GM12801 (cell line): ENCODE measurements around the gene FBXL3.

Experiments used
- TF ChIP-seq, protein P1 (sequence below): IDR thresholded peaks from one replicate; pipeline ENCODE4 v1.5.1; 2011; ENCODE audit warnings: control low read depth; ENCODE audit not compliant: insufficient read length; ENCODE audit errors: extremely low read depth

The FBXL3 gene

GRCh38 chr13:77055158-77055557 is 28.2 kb upstream of the FBXL3 start:
- TF ChIP-seq, protein P1, sequence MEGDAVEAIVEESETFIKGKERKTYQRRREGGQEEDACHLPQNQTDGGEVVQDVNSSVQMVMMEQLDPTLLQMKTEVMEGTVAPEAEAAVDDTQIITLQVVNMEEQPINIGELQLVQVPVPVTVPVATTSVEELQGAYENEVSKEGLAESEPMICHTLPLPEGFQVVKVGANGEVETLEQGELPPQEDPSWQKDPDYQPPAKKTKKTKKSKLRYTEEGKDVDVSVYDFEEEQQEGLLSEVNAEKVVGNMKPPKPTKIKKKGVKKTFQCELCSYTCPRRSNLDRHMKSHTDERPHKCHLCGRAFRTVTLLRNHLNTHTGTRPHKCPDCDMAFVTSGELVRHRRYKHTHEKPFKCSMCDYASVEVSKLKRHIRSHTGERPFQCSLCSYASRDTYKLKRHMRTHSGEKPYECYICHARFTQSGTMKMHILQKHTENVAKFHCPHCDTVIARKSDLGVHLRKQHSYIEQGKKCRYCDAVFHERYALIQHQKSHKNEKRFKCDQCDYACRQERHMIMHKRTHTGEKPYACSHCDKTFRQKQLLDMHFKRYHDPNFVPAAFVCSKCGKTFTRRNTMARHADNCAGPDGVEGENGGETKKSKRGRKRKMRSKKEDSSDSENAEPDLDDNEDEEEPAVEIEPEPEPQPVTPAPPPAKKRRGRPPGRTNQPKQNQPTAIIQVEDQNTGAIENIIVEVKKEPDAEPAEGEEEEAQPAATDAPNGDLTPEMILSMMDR = no peak

DNA sequence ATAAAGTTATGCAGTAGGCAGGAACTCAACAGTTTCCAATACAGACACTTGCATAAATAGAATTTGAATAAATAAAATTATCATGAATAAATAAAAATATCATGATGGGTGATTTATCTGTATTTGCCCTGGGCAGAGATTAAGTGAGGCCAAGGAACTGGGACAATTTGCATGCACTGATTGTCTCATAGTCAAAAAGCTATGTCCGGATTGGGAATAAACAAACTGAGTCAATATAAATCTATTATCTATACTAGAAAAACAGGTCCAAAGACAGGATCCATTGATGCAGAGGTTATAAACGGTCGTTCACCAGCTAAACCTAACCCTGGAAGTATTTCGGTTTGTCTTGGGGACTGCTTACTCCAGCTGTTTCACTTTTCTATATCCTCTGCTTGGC is 26.2 kb upstream of the FBXL3 start:
- TF ChIP-seq, protein P1 = no peak

DNA sequence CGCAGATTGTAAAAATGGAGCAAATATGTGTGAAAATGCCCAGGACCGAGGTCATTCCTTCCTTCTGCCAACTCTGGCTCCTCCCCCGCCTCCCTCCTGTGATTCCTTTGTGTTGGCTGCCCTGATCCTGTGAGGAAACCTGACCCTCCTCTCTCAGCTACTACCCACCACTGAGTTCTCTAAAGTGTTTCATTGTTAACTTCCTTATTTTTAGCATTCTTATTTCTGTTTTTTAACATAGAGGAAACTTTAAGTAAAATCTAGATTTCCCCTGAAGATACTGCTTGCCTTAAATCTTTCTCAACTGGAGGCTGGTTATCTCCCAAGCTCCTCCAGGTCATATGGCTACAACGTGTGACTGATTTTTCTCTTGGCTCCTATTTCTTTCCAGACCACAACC is 21.7 kb upstream of the FBXL3 start:
- TF ChIP-seq, protein P1 = no peak

- TF ChIP-seq, protein P1 = no peak
These were observed 20.8 kb upstream of the FBXL3 start for GRCh38 chr13:77047649-77048343.

- TF ChIP-seq, protein P1 = no peak
These were observed 15.7 kb upstream of the FBXL3 start for GRCh38 chr13:77042566-77043177.

GRCh38 chr13:77040835-77041234 is 13.9 kb upstream of the FBXL3 start:
- TF ChIP-seq, protein P1 = no peak

DNA sequence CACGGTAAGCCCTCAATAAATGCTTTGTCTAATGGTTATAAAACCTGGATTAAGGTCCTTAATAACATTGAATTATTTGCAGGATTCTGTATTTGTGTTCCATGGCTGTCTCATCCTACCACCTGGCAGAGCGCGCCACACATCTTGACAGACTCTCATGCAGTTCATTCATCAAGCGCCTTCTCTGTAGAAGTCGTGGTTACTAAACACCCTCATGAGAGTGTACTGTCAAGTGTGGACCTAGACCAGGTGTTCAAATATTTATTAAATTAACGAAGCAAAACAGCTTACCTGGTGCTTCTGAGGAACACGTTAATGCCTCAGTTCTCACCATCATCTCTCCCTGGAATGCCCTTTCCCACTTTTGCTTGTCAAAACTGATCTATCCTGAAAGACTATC is 13.1 kb upstream of the FBXL3 start:
- TF ChIP-seq, protein P1 = no peak
